ENCODE results near the gene BOLL. TPM values are rescaled to one million over a fixed set of nuclear protein-coding genes. Genes with fewer than 3 reads are reported as not detected.
"Not testable (repeated sequence)": the region's sequence is repeated elsewhere in the genome, so short reads cannot be mapped to it uniquely, and the experiment has no call there.

Gene BOLL
- polyA plus RNA-seq, 3 donors, result not detected

- no peak overlapping the region for H3K27ac ChIP-seq (ENCODE audit: low read depth, low read length)
- WGBS, 3 donors, result 74 to 80% (median 78%) methylated on average over 2 of the region's 2 CpGs
These were observed 15.0 kb upstream of the BOLL start for GRCh38 chr2:197800091-197800490.

- WGBS, 3 donors, result 61 to 67% (median 65%) methylated on average over 3 of the region's 3 CpGs
- no peak overlapping the region for H3K27ac ChIP-seq (ENCODE audit: low read depth, low read length)
These were observed 13.9 kb upstream of the BOLL start for GRCh38 chr2:197799068-197799467.

GRCh38 chr2:197798187-197798586, 13.1 kb upstream of the BOLL start:
- WGBS, 3 donors, result 67 to 69% (median 67%) methylated on average over 4 of the region's 4 CpGs
- no peak overlapping the region for H3K27ac ChIP-seq (ENCODE audit: low read depth, low read length)

GRCh38 chr2:197795277-197795676, 10.2 kb upstream of the BOLL start:
- no peak overlapping the region for H3K27ac ChIP-seq (ENCODE audit: low read depth, low read length)

GRCh38 chr2:197793456-197793855, 8.3 kb upstream of the BOLL start:
- WGBS, 3 donors, result 75 to 82% (median 76%) methylated on average over 1 of the region's 1 CpG
- H3K27ac ChIP-seq (ENCODE audit: low read depth, low read length), result no peak overlapping the region

- no peak overlapping the region for H3K27ac ChIP-seq (ENCODE audit: low read depth, low read length)
- 3 to 7% (median 7%) methylated on average over 58 to 79 of the region's 79 CpGs for WGBS, 3 donors
These were observed 1.1 kb upstream of the BOLL start for GRCh38 chr2:197786010-197786877.

- 27 to 39% (median 29%) methylated on average over 1 of the region's 1 CpG for WGBS, 3 donors
- no peak overlapping the region for H3K27ac ChIP-seq (ENCODE audit: low read depth, low read length)
These were observed 3.0 kb downstream of the BOLL start for GRCh38 chr2:197782126-197782525.

GRCh38 chr2:197779261-197779660, 5.9 kb downstream of the BOLL start:
- no peak overlapping the region for H3K27ac ChIP-seq (ENCODE audit: low read depth, low read length)

GRCh38 chr2:197777823-197778407, 7.2 kb downstream of the BOLL start:
- H3K27ac ChIP-seq (ENCODE audit: low read depth, low read length), result no peak overlapping the region
- 24 to 31% (median 30%) methylated on average over 4 of the region's 4 CpGs for WGBS, 3 donors

- WGBS, 3 donors, result 84 to 92% (median 86%) methylated on average over 3 of the region's 3 CpGs
- H3K27ac ChIP-seq (ENCODE audit: low read depth, low read length), result no peak overlapping the region
These were observed 24.8 kb downstream of the BOLL start for GRCh38 chr2:197760293-197760657.

- 81 to 83% (median 82%) methylated on average over 11 of the region's 11 CpGs for WGBS, 3 donors
- no peak overlapping the region for H3K27ac ChIP-seq (ENCODE audit: low read depth, low read length)
These were observed 25.4 kb downstream of the BOLL start for GRCh38 chr2:197759625-197760292.

GRCh38 chr2:197759013-197759412, 26.1 kb downstream of the BOLL start:
- 51 to 82% (median 73%) methylated on average over 4 of the region's 4 CpGs for WGBS, 3 donors
- H3K27ac ChIP-seq (ENCODE audit: low read depth, low read length), result no peak overlapping the region

GRCh38 chr2:197740200-197740599, 44.9 kb downstream of the BOLL start:
- H3K27ac ChIP-seq (ENCODE audit: low read depth, low read length), result no peak overlapping the region

- WGBS, 3 donors, result 87 to 93% (median 92%) methylated on average over 21 to 31 of the region's 32 CpGs
- not testable (repeated sequence) for H3K27ac ChIP-seq (ENCODE audit: low read depth, low read length)
These were observed 56.3 kb downstream of the BOLL start for GRCh38 chr2:197728555-197729544.

GRCh38 chr2:197727011-197727410, 58.1 kb downstream of the BOLL start:
- H3K27ac ChIP-seq (ENCODE audit: low read depth, low read length), result no peak overlapping the region

GRCh38 chr2:197717863-197718262, 67.3 kb downstream of the BOLL start:
- WGBS, 3 donors, result 94 to 96% (median 94%) methylated on average over 2 of the region's 2 CpGs
- no peak overlapping the region for H3K27ac ChIP-seq (ENCODE audit: low read depth, low read length)

- H3K27ac ChIP-seq (ENCODE audit: low read depth, low read length), result no peak overlapping the region
- 91 to 94% (median 93%) methylated on average over 3 of the region's 3 CpGs for WGBS, 3 donors
These were observed 71.8 kb downstream of the BOLL start for GRCh38 chr2:197713271-197713670.

- no peak overlapping the region for H3K27ac ChIP-seq (ENCODE audit: low read depth, low read length)
These were observed 73.5 kb downstream of the BOLL start for GRCh38 chr2:197711578-197711977.

Data from adipose tissue (tissue), 3 donors.